GM12878 (cell line): Measurements from ENCODE around the gene WHRN. TPM values are rescaled to one million over a fixed set of nuclear protein-coding genes. Genes with fewer than 3 reads are reported as not detected.

Experiments used
- EED ChIP-seq: sonication (generic); IDR thresholded peaks from 2 replicates; pipeline ENCODE4 v1.6.1; 2016; ENCODE audit warnings: antibody characterized with exemption, low read depth
- GABPA ChIP-seq: IDR thresholded peaks from 2 replicates; pipeline ENCODE4 v1.6.1; 2014; ENCODE audit warnings: antibody characterized with exemption, low read depth, mild to moderate bottlenecking, inconsistent platforms
- IKZF2 ChIP-seq, 2 experiments: fragments of 450-650 bp; IDR thresholded peaks; 2 replicates each; pipeline ENCODE4 v1.6.1; 2017; ENCODE audit warnings: mild to moderate bottlenecking in 2 of 2, moderate library complexity in 2 of 2
- PAX8 ChIP-seq: fragments of 450-650 bp; IDR thresholded peaks from 2 replicates; pipeline ENCODE4 v1.6.1; 2017; ENCODE audit warnings: mild to moderate bottlenecking, moderate library complexity
- POLR2A ChIP-seq: IDR thresholded peaks from 2 replicates; pipeline ENCODE4 v1.6.1; 2011; ENCODE audit warnings: low read depth, mild to moderate bottlenecking, low read length
- PRDM15 ChIP-seq: fragments of 450-650 bp; formaldehyde crosslinking; IDR thresholded peaks from 2 replicates; pipeline ENCODE4 v1.4.0; 2020; ENCODE audit warnings: mild to moderate bottlenecking, moderate library complexity
- SMARCA5 ChIP-seq: fragments of 450-650 bp; IDR thresholded peaks from 2 replicates; pipeline ENCODE4 v1.6.1; 2017; ENCODE audit warnings: mild to moderate bottlenecking
- TAF1 ChIP-seq: IDR thresholded peaks from 2 replicates; pipeline ENCODE4 v1.6.1; 2011; ENCODE audit warnings: mild to moderate bottlenecking, low read depth, low read length, borderline replicate concordance
- TCF3 ChIP-seq: IDR thresholded peaks from 2 replicates; pipeline ENCODE4 v1.6.1; 2012; ENCODE audit warnings: low read depth, mild to moderate bottlenecking, low read length, borderline replicate concordance; ENCODE audit not compliant: insufficient read depth
- TCF7 ChIP-seq: IDR thresholded peaks from 2 replicates; pipeline ENCODE4 v1.6.1; 2014; ENCODE audit warnings: antibody characterized with exemption, borderline replicate concordance
- ZNF384 ChIP-seq: IDR thresholded peaks from 2 replicates; pipeline ENCODE4 v1.6.1; 2012; ENCODE audit warnings: low read depth, mild to moderate bottlenecking, low read length, improper control_type of control experiment, borderline replicate concordance
- ZNF687 ChIP-seq: fragments of 450-650 bp; IDR thresholded peaks from 2 replicates; pipeline ENCODE4 v1.6.1; 2017; ENCODE audit warnings: mild to moderate bottlenecking, moderate library complexity
- polyA plus RNA-seq, 11 experiments: library from polyadenylated mRNA; depleted of rRNA in 4 of 11; unstranded in 6 of 11; stranded (reverse) in 5 of 11; fragments of >200 nt; fragmentation: Nextera tagmentation in 4 of 11; fragmentation: Illumina TruSeq in 1 of 11; extraction: Ambion mirVana in 4 of 11; extraction: Trizol in 1 of 11; gene quantifications; 1 replicate in 1 of 11; 2 replicates in 10 of 11; pipeline versions ENCODE4 v1.2.1 to v1.2.3, GENCODE V29; 2011 to 2016; ENCODE audit warnings: inconsistent platforms in 2 of 11, missing spikeins in 2 of 11, low read depth in 1 of 11
- total RNA-seq, 4 experiments: library from RNA; depleted of rRNA in 3 of 4; stranded (reverse); fragments of >200 nt in 3 of 4; fragmentation: Illumina TruSeq in 1 of 4; extraction: Trizol in 1 of 4; gene quantifications; 2 replicates each; pipeline versions ENCODE4 v1.2.1 to v1.2.3, GENCODE V29; 2013 to 2021
- TF ChIP-seq, protein P1 (sequence below): fragments of 450-650 bp; IDR thresholded peaks from 2 replicates; pipeline ENCODE4 v1.6.1; 2016; ENCODE audit warnings: mild to moderate bottlenecking, moderate library complexity, borderline replicate concordance

The WHRN gene
- total and polyA plus RNA-seq, 10 of the 15 experiments (the other 5 are each of a cell fraction or from before 2014, with no cell fraction given): 0.04 to 18.2 (median 0.68) TPM; not detected in 1

- TF ChIP-seq ZNF687 (peak; percentile 64), TCF7 (no peak), ZNF384 (no peak), POLR2A (no peak), TAF1 (no peak), IKZF2 (IDR thresholded peaks at IDR 0.05) (peak; percentile 49 to 50; a peak in 2 of 4 replicates), PAX8 (no peak), PRDM15 (CRISPR knock-in tag) (no peak), SMARCA5 (0 out of 2 replicates have a peak, but pooled peaks have one; percentile 56), EED (0 out of 2 replicates have a peak, but pooled peaks have one; percentile 32), GABPA (no peak), TCF3 (no peak)
- TF ChIP-seq, protein P1, sequence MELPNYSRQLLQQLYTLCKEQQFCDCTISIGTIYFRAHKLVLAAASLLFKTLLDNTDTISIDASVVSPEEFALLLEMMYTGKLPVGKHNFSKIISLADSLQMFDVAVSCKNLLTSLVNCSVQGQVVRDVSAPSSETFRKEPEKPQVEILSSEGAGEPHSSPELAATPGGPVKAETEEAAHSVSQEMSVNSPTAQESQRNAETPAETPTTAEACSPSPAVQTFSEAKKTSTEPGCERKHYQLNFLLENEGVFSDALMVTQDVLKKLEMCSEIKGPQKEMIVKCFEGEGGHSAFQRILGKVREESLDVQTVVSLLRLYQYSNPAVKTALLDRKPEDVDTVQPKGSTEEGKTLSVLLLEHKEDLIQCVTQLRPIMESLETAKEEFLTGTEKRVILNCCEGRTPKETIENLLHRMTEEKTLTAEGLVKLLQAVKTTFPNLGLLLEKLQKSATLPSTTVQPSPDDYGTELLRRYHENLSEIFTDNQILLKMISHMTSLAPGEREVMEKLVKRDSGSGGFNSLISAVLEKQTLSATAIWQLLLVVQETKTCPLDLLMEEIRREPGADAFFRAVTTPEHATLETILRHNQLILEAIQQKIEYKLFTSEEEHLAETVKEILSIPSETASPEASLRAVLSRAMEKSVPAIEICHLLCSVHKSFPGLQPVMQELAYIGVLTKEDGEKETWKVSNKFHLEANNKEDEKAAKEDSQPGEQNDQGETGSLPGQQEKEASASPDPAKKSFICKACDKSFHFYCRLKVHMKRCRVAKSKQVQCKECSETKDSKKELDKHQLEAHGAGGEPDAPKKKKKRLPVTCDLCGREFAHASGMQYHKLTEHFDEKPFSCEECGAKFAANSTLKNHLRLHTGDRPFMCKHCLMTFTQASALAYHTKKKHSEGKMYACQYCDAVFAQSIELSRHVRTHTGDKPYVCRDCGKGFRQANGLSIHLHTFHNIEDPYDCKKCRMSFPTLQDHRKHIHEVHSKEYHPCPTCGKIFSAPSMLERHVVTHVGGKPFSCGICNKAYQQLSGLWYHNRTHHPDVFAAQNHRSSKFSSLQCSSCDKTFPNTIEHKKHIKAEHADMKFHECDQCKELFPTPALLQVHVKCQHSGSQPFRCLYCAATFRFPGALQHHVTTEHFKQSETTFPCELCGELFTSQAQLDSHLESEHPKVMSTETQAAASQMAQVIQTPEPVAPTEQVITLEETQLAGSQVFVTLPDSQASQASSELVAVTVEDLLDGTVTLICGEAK: no peak
Measured at GRCh38 chr9:114487607-114488300, 17.5 kb downstream of the WHRN start (continued).
